PFSK-1 (cell line): ENCODE results near the gene RAB30.

Experiments
- POLR2AphosphoS5 ChIP-seq: IDR thresholded peaks from 2 replicates; pipeline ENCODE4 v1.6.1; 2012; ENCODE audit warnings: low read depth, mild to moderate bottlenecking, control low read depth, low read length, moderate library complexity
- REST ChIP-seq, 2 experiments: IDR thresholded peaks; 2 replicates each; pipeline versions ENCODE4 v1.6.1 to v1.8.0; 2011 to 2012; ENCODE audit warnings: low read depth in 2 of 2, low read length in 2 of 2, control low read depth in 1 of 2, inconsistent platforms in 1 of 2, mild to moderate bottlenecking in 1 of 2, moderate library complexity in 1 of 2; ENCODE audit not compliant: insufficient read depth in 1 of 2
- TAF1 ChIP-seq: IDR thresholded peaks from 2 replicates; pipeline ENCODE4 v1.6.1; 2012; ENCODE audit warnings: low read length, control low read depth, borderline replicate concordance; ENCODE audit not compliant: insufficient read depth

DNA sequence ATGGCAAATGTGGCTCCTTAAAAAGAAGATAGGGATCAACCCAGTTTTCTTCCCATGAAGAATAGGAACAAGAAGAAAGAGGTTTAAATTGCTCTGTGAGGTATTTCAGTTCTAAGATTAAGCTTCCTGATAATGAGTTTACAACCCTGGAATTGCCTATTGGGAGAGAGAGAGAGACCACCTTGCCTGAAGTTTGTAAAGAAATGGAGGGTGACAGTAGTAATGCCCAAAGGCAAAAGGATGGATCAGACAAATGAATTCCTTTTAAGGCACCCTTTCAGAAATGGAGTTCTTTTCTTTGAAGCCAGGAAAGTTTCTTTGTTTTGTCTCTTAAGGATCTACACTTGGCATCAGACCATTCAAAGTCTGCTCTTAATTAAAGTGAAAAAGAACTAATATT lies 95.8 kb downstream of the RAB30 start:
- no peak for TF ChIP-seq TAF1
- no peak for TF ChIP-seq REST (IDR thresholded peaks at IDR 0.05; ENCODE audit: insufficient read depth in 1 of 2, low read depth in 2 of 2, low read length in 2 of 2)
- no peak for TF ChIP-seq POLR2AphosphoS5
